GM19025 (cell line): Measurements from ENCODE around the gene TEAD4.

ENCODE experiments used
- ATAC-seq: cut with Tn5 transposase; IDR thresholded peaks from one replicate; pipeline ENCODE4 v1.9.1; 2021; ENCODE audit warnings: mild to moderate bottlenecking, low read depth, moderate library complexity; ENCODE audit not compliant: unreplicated experiment

The TEAD4 gene

DNA sequence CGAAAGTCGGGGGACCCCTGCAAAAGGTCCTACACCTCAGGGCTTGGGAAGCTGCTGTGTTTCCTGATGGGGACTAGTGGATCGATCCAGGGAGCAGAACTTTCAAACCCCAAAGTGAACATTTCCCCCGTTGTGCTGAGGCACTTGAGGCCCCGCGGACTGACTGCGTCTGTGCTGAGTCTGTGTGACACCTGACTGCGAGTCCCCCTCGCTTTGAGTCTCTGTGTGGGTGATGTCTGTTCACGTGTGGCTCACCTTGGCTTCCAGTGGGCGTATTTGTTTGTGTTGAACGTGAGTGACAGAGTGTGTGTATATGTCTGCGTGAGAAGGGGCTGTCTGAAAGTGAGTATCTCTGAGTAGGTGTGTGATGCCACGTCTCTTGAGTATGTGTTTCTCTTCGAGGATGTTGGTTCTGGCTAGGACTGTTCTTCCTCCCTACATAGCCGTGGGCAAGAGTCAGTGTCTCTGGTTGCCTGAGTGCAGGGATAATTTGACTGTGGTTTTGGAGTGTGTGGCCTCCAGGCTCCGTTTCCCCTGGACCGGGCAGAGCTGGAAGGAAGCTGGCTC is 1.3 kb downstream of the TEAD4 start:
- ATAC-seq, result no peak

DNA sequence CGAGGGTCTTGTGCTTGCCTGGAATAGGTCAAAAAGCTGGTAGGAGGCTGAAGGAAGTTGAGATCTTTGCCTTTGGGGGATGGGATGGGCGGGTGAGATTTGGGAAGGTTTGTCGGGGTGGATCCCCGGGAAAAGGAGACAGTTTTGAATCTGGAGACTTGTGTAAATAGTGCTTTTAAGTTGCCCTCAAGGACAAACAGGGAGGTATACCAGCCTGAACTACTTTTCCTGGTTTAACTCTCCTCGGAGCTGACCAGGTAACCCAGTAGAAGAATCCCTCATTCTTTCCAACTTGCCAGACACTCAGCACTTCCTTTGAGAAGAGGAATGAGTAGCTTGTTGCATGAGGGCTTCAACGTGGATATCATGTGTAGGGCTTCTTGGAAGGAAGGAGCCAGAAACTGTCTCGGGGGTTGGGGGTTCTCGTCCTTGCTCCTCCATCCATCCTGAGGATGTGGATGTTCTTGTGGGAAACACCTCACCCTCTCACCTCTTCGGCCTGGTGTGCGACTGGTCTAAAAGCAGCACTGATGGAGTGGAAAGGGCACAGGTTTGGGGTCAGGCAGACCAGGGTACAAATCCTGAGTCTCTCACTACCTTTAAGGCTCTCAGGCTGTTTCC is 1.9 kb downstream of the TEAD4 start:
- ATAC-seq, result no peak

DNA sequence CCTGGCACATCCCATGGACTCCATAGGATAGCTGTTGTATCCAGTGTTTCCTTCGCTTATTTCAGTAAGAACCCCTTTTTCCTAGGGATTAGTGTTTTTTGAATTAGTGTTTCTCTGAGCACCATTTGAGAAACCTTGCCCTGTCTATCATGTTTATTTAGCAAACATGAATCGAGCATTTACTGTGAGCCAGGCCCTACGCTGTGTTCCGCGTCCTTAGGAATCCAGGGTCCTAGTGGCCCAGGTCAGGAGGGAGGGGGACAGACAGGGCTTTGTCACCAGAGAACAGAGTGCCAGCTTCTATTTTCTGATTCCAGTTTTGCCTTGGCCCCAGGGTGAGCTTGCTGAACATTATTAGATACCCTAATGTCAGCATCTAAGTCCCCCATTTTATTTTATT is 2.5 kb downstream of the TEAD4 start:
- ATAC-seq, result no peak

DNA sequence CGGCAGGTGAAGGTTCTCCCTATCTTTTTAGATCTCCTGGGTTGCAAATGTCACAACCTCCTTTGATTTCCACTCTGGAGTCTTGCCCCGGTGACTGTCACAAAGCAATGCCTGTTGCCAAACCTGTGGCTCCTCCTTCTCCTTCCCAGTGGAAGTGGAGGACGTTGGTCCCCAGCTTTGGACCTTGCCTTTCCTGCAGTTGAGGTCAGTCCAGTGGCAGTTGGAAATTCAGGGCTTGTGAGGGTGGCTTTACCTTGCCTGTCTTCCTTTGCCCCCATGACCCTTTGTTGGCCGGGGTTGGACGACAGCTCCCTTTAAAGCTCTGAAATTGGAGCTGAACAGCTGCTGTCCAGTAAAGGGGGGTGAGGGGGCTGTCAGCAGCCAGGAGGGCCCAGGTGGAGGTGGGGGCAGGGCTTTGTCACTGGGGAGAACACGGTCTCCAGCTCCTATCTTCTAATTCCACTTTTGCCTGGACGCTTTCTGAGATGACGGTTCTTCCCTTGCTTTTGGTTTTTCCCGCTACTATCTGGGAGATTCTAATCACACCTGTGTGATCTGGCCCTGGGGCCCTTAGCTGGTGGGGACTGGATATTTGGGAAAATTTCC is 4.1 kb downstream of the TEAD4 start:
- no peak for ATAC-seq

DNA sequence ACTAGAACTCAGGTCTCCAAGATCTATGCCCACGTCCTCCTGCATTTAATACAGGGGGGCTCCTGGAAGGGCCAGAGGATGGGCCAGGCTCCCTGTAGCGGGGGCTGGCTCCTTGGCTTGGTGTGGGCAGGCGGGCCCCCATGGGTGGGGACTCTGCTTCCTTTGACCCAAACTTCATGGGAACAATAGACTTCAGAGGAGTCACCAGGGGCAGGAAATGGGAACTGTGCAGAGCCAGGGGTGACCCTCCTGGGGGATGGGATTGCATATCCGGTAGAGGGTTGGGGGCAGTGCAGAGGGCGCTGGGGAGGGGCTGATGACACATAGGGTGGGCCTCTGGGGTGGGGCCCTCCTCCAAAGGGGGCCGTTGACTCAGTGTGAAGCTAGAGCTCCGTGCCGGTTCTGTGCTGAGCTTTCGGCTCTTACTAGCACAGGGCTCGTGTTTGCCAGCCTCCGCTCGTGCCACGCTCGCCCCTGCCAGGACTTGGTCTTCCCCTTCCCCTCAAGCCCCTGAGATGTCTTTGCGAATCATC is 4.6 kb downstream of the TEAD4 start:
- ATAC-seq, result no peak

DNA sequence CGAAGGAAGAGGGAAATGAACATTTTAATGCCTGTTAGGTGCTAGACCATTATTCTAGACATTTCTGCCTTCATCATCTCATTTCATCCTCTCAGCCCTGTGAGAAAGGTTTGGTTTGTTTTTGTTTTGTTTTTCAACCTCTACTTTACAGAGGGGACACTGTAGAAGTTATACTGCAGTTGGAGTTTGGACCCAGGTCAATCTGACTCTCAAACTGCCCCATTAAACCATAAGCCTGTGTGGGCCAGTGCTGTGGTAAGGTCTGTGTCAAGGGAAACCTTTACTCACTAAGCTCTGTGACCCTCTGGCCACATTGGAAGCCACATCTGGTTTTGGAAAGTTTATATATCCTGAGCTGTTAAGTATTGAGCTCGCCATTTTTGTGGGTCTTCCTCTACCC is 8.5 kb downstream of the TEAD4 start:
- ATAC-seq, result no peak

DNA sequence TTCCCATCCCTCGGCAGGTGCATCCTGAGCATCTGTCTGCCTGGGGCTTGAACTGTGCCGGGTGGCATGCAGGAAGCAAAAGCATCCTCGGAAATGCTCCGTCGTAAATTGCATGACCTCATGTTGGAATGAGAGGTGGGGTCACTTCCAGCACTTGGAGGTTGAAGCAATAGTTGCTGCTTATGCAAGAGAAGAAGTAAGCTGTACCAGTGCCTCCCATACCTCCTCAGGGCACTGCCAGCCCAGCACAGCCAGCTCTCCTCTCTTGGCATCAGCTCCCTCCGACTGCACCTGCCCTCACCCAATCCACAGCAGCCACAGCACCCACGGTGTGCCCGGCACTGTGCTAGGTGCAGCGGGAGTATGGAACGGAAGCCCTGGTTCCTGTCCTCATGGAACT is 11.5 kb downstream of the TEAD4 start:
- ATAC-seq, result no peak

DNA sequence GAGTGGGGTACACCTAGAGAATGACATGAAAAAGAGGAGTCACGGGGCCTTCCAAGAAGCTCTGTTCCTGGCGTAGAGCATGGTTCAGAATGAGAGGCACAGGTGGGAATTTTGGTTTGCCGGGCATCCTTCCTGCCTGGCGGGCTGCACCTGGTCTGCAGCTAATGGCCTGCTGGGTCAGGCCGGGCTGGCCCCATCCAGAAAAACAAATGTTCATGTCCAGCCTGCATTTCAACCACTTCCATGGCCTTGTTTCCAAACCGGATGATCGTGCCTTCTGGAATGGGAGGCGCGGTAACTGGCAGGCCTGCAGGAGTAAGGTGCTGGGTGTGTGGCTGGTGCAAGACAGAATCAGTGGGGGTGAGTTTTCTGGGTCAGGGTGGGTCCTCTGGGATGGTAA is 14.4 kb downstream of the TEAD4 start:
- no peak for ATAC-seq

DNA sequence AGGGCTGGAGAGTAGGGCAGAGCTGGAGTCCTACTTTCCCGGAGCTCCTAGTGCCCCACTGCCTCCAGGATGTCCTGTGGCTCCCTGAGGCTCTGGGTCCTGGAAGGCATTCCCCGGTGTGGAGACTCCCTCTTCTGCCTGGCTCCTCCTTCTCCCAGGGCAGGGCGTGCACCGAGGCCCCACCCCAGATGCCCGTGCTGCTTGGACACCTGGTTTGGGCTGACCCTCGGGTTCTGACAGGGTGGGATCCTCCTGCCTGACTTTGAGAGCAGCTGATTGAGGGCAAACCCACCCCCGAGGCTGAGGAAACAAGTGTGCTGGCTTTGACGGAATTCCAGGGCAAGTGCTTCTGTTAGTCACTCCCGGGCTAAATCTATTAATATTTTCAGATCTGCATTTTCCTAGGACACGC is 15.4 kb downstream of the TEAD4 start:
- no peak for ATAC-seq

DNA sequence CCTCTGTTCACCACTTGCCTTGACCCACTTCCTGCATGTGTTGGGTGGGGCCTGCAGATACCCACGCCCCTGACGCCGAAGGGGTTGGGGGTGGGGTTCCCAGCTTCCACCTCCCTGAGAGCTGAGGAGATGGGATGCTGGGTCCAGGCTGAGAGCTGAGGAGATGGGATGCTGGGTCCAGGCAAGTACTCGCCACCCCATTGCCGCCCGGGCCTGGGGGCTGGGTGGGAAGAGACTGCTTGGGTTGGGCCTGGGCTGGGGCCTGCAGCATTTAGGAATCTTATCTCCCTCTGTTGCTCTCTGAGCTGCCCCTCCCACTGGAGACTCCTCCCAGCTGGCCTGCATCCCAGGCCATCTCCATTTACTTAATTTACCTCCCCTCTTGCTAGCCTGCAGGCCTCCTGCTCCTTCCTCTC is 17.4 kb downstream of the TEAD4 start:
- no peak for ATAC-seq

DNA sequence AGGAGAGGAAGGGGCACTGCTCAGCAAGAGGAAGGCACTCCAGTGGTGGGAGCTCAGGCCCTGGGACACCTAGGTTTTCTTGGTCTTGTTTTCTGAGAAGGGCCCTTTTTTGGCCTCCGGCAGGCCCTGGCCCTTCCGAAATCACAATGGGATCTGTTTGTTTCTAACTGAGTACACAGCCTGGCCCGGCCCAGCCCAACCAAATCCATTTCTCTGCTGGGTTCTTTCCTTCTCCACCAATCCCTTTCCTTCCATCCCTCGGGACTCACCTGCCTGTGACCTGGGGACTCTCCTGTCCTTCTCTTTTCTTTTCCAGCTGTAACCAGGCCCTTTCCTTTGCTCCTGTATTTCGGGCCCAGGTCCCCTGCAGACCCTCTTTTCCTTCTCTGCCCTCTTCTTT is 18.6 kb downstream of the TEAD4 start:
- no peak for ATAC-seq

DNA sequence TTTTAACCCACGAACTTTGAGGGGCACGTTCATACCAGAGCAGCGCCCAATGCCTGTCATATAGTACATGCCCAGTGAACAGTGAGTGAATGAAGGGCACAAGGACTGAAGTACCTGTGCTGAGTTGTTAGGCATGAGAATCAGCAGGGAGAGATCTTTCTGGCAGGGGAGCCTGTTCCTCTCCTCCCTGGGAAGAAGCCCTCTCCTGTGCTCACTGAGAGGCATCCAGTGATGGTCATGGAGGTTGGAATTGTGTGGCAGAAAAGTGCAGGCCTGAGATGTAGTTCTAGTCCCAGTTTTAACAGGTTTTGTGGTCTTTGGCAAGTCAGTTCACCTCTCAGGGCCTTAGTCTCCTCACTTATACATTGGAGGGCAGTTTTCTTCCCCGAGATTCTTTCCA is 20.6 kb downstream of the TEAD4 start:
- no peak for ATAC-seq

DNA sequence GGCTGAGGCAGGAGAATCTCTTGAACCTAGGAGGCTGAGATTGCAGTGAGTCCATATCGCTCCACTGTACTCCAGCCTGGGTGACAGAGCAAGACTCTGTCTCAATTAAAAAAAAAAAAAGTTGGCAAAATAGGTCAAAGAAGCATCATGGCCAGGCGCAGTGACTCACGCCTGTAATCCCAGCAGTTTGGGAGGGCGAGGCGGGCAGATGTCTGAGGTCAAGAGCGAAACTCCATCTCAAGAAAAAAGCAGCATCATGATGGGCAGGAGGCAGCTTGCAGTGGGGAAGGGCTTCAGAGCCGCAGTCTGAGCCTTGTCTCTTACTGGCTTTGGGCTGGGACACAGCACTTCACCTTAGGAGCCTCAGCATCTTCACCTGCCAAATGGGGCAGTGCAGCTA is 21.4 kb downstream of the TEAD4 start:
- no peak for ATAC-seq

DNA sequence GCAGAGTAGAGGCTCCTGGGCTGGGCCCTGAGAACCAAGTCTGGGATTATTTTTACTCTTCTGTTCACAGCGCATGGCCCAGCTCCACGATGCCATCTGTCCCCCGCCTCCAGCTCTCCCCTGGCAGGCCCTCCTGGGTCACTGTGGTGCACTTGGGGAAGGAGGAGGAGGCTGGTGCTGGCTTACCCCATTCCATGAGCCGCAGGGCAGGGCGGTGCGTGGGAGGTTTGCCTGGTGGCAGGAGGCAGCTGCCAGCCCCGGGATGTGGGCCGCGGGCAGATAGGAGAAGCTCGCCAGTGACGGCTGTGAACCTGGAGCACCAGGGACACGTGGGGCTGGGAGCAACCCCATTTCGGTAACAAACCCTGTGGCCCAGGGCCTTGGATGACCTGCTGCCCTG is 23.2 kb downstream of the TEAD4 start:
- no peak for ATAC-seq

DNA sequence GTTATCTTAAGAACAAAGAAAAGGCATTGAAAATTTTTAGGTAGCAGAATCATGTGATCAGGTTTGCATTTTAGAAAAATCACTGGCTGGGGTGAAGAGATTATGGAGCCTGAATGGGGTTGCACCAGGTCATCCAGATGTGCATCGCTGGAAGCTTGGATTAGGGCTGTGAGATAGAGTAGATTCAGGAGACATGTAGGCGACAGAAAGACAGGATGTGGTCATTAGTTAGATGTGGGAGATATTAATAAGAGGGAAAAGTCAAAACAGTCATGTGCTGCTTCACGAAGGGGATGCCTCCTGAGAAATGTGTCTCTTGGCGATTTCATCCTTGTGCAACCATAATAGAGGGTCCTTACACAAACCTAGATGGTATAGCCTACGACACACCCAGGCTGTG is 25.1 kb downstream of the TEAD4 start:
- no peak for ATAC-seq

DNA sequence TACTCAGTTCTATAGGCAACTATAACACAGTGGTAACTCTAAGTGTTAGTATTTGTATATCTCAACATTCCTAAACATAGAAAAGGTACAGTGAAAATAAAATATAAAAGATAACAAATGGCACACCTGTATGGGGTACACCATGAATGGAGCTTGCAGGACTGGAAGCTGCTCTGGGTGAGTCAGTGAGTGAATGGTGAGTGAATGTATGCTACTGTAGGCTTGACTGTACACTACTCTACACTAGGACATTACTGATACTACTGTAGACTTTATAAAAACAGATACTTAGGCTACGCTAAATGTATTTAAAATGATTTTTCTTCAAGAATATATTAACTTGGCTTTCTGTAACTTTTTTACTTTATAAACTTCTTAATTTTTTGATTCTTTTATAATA is 25.5 kb downstream of the TEAD4 start:
- no peak for ATAC-seq

DNA sequence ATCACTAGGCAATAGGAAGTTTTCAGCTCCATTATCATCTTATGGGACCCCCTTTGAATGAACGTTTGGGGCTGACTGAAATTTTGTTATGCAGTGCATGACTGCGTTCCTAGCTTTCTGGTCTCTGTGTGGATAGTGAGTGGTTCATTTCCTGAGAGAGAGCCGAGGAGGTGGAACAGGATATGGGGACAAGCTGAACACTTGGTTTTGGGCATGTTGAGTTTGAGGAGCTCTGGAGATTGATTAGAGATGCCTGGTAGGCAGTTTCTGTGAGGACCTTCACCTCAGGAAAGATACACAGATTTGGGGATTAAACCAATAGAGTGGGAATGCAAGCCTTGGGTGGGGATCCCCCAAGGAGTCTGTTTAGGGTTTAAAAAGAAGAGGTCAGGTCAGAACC is 27.7 kb downstream of the TEAD4 start:
- no peak for ATAC-seq

DNA sequence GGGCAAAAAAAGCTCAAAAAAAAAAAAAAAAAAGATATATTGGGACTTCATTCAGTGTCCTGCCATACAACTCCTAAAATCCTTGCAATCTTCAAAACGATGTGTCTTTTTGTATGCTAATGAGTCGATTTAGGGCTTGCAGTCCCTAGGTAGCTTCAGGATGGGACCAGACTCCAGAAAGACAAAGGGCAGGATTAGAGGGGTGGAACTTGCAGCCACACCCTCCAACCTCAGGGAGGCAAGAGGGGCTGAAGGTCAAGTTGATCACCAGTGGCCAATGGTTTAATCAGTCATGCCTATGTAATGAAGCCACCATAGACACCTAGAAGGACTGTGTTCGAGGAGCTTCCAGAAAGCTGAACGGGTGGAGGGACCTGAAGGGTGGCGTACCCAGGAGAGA is 29.3 kb downstream of the TEAD4 start:
- no peak for ATAC-seq

DNA sequence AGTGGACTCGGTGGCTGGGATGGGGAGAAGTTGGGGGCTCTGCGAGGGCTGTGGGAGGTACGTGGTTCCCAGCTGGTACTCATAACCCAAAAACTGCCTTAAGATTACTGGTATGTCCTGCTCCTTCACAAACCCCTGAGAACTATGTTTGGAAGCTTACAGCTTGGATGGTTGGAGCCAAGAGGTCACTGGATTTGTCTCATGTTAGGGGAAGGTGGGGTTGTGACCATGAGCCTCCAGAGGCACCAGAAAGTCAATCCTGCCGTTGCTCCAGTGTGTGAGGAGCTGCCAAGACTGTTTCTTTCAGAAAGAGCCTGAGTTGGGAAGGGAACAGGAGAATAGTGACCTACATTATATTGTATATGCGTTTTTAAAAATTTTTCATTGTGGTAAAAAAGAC is 33.5 kb downstream of the TEAD4 start:
- ATAC-seq, result no peak

DNA sequence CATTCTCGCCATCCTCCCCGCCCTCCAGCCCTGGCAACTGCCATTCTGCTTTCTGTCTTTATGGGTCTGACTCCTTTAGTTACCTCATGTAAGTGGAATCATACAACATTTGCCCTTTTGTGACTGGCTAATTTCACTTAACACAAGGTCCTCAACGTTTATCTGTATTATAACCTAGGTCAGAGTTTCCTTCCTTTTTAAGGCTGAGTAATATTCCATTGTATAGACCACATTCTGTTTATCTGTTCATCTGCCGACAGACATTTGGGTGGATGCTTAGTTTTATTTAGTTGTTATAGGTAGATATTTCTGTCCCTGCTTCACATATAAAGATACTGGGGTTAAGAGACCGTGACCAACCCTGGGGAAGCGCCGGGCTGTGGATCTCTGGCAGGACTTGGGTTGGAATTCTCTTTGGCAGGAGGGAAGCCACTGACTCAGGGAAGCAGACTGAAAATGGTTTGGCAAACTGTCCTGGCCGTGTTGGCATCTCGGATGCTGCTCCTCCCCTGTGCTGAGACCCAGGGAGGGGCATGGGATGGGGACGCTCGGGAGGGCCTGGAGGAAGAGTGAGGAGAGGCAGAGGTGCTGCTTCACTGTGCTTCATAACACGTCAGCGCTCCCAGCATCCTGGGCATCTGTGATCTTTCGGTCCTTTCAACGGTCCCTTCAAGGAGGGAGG is 38.9 kb downstream of the TEAD4 start:
- no peak for ATAC-seq

DNA sequence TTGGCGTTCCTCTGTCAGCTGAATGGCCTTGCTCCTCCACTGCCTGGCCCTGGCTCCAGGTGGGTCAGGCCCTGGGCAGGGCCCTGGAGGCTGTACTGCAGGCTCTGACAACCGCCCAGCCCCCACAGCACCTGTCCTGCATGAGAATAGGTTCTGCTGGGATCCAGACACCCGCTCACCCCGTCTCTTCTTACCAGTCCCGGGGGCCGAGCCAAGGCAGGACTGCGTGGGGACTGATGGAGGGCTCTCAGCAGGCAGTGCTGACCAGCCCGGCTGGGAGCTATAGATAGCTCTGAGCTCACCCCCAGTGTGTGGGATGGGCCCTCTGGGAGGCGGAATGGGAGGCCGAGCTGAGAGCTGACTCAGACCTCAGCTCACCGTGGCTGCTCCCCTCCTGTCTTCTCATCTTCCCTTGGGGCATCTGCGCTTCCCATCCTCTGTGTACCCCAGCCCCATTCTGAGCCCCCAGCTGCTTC is 39.6 kb downstream of the TEAD4 start:
- ATAC-seq, result no peak
